IMR-90 (cell line): ENCODE data around the gene LRP1B.

Source experiments
- BHLHE40 ChIP-seq: fragments of 150-350 bp; IDR thresholded peaks from 2 replicates; pipeline ENCODE4 v1.6.1; 2016; ENCODE audit warnings: mild to moderate bottlenecking, low read depth, low read length
- MAFK ChIP-seq: IDR thresholded peaks from 2 replicates; pipeline ENCODE4 v1.6.1; 2012; ENCODE audit warnings: low read depth, low read length, improper control_type of control experiment
- MAZ ChIP-seq: IDR thresholded peaks from 2 replicates; pipeline ENCODE4 v1.6.1; 2012; ENCODE audit warnings: low read depth, mild to moderate bottlenecking, low read length, improper control_type of control experiment, moderate library complexity, borderline replicate concordance
- MXI1 ChIP-seq: IDR thresholded peaks from 2 replicates; pipeline ENCODE4 v1.6.1; 2012; ENCODE audit warnings: low read depth, mild to moderate bottlenecking, low read length, moderate library complexity, borderline replicate concordance
- POLR2A ChIP-seq: IDR thresholded peaks from 2 replicates; pipeline ENCODE4 v1.6.1; 2012; ENCODE audit warnings: mild to moderate bottlenecking, low read depth, low read length
- RCOR1 ChIP-seq: IDR thresholded peaks from 2 replicates; pipeline ENCODE4 v1.6.1; 2012; ENCODE audit warnings: mild to moderate bottlenecking, low read length, improper control_type of control experiment; ENCODE audit not compliant: insufficient replicate concordance
- SMC3 ChIP-seq: fragments of 150-350 bp; IDR thresholded peaks from 2 replicates; pipeline ENCODE4 v1.6.1; 2016; ENCODE audit warnings: low read depth, mild to moderate bottlenecking, antibody characterized with exemption, low read length, moderate library complexity
- TF ChIP-seq, protein P1 (sequence below): conservative IDR thresholded peaks from 2 replicates; pipeline ENCODE4 v1.5.1; 2012; ENCODE audit warnings: mild to moderate bottlenecking, low read depth, low read length, improper control_type of control experiment

DNA sequence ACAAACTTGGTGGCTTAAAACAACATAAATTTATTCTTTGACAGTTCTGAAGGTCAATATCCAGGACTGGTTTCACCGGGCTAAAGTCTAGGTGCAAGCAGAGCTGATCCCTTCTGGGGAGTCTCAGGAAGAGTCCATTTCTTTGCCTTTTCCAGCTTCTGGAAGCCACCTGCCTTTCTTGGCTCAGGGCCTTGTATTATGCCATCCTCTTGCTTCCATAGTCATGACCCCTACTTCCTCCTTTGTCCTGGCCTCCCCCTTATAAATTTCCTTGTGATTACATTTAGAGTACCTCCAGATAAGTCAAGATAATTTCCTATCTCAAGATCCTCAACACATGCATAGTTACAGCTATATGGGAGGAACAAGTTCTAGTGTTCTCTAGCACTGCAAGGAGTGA, 1089.5 kb downstream of the LRP1B start:
- TF ChIP-seq, protein P1, sequence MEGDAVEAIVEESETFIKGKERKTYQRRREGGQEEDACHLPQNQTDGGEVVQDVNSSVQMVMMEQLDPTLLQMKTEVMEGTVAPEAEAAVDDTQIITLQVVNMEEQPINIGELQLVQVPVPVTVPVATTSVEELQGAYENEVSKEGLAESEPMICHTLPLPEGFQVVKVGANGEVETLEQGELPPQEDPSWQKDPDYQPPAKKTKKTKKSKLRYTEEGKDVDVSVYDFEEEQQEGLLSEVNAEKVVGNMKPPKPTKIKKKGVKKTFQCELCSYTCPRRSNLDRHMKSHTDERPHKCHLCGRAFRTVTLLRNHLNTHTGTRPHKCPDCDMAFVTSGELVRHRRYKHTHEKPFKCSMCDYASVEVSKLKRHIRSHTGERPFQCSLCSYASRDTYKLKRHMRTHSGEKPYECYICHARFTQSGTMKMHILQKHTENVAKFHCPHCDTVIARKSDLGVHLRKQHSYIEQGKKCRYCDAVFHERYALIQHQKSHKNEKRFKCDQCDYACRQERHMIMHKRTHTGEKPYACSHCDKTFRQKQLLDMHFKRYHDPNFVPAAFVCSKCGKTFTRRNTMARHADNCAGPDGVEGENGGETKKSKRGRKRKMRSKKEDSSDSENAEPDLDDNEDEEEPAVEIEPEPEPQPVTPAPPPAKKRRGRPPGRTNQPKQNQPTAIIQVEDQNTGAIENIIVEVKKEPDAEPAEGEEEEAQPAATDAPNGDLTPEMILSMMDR, result no peak
- TF ChIP-seq POLR2A (no peak), MXI1 (no peak), RCOR1 (no peak), SMC3 (no peak), MAZ (no peak), MAFK (no peak), BHLHE40 (no peak)
